Measurements from ENCODE around the gene FAM3D. TPM values are rescaled to one million over a fixed set of nuclear protein-coding genes. Genes with fewer than 3 reads are reported as not detected.

Gene FAM3D
- total RNA-seq, 1 experiment from 2014 or later: not detected

DNA sequence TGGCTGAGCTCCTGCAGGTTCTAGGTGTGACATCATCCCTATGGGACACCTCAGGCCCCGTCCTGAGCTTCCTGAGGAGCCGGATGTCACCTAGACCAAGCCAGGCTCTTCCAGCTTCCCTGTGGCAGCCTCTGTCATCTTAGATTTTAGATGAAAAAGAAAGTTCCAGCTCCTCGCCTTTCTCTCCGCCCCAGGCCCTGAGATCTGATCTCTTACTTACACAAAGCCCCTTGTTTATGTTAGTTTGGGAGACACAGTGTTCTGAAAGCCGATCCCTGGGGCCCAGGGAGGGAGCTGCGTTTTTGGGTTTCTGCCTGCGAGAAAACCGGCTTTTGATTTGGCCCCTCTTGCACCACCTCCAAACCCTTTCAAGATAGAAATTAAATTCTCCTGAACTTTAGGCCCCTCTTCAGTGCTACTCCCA lies 49.2 kb downstream of the FAM3D start:
- no peaks in the 10 kb centered on the region for H3K4me1 ChIP-seq (ENCODE audit: insufficient read depth, low read length)
- TF ChIP-seq EZH2 (IDR thresholded peaks at IDR 0.05; ENCODE audit: low read length, unreplicated experiment) (no peak), EZH2phosphoT487 (IDR thresholded peaks at IDR 0.05; ENCODE audit: borderline replicate concordance, low read length) (no peak)
- TF ChIP-seq, protein P1, sequence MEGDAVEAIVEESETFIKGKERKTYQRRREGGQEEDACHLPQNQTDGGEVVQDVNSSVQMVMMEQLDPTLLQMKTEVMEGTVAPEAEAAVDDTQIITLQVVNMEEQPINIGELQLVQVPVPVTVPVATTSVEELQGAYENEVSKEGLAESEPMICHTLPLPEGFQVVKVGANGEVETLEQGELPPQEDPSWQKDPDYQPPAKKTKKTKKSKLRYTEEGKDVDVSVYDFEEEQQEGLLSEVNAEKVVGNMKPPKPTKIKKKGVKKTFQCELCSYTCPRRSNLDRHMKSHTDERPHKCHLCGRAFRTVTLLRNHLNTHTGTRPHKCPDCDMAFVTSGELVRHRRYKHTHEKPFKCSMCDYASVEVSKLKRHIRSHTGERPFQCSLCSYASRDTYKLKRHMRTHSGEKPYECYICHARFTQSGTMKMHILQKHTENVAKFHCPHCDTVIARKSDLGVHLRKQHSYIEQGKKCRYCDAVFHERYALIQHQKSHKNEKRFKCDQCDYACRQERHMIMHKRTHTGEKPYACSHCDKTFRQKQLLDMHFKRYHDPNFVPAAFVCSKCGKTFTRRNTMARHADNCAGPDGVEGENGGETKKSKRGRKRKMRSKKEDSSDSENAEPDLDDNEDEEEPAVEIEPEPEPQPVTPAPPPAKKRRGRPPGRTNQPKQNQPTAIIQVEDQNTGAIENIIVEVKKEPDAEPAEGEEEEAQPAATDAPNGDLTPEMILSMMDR (conservative IDR thresholded peaks at IDR 0.05; ENCODE audit: low read depth, low read length): no peak
- H3K27ac ChIP-seq (ENCODE audit: low read length): no peak overlapping the region
- no peaks in the 10 kb centered on the region for H3K9me3 ChIP-seq (ENCODE audit: low read length)
- ATAC-seq (no peak), DNase-seq (no peak)
- BruUV-seq (replicated peaks): no TSS peak
- H3K27me3 ChIP-seq (ENCODE audit: low read length): no peaks in the 10 kb centered on the region
- H3K9ac ChIP-seq (ENCODE audit: low read length): no peak overlapping the region
- intact Hi-C loops (cut with micrococcal nuclease): no loop called here
- H3K4me2 ChIP-seq (ENCODE audit: low read length): no peak overlapping the region
- H3F3A ChIP-seq (ENCODE audit: low read length, unreplicated experiment): no peaks in the 10 kb centered on the region
- no peaks in the 10 kb centered on the region for H3K79me2 ChIP-seq (ENCODE audit: low read length)
- ChIA-PET CTCF (interaction anchor here (0.6 kb wide), 1 partner anchor 84 kb away, joined by 3 read pairs; no protein-coding TSS in a partner anchor), POLR2A (ENCODE audit: unreplicated experiment) (no interaction called here)
- H3K36me3 ChIP-seq (ENCODE audit: low read depth, low read length): no peaks in the 10 kb centered on the region
- H2AFZ ChIP-seq (ENCODE audit: low read length): no peak overlapping the region
- no peak overlapping the region for H3K4me3 ChIP-seq (ENCODE audit: low read length)
- H3K9me2 ChIP-seq (replicated peaks; ENCODE audit: low read length): no peaks in the 10 kb centered on the region
- no peaks in the 10 kb centered on the region for H4K20me1 ChIP-seq (ENCODE audit: low read length)

DNA sequence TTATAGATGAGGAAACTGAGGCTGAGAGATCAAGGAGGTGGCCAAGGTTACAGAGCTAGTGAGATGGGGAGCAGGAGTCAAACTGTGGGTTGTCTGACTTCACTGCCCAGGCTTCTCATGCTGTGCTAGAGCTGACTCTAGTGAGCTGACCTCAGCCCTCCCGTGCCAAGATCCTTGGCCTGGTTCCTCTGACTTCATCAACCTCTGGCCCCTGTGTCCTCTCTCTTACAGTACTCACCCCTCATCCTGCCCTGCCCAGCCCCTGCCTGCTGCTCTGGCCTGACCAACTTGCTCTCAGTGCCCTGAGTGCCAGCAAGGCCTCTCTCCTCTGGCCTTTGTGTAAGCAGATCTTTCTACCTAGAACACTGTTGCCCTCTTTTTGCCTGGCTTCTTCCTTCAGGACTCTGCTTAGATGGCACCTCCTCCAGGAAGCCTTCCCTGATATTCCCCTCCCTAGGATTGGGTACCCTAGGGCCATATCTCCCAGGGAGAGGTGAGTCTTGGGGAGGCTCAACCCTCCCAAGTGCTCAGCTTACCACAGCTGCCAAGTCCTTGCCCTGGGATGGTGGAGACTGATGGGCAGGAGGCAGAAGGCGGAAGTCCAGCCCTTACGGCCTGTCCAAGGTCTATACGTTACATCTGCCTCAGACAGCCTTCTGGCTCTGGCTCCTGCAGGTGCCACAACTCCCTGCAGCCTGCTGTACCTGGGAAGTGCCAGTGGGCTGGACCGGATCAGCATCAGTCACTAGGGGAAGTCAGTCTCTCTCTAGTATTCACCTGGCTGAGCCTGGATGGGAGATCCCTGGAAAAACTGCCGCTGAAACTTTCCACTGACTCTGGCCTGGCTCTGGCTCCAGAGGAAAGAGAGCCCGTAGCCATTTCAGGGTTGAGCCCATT lies 53.1 kb downstream of the FAM3D start:
- no peaks in the 10 kb centered on the region for H3K9me2 ChIP-seq (replicated peaks; ENCODE audit: low read length)
- no peaks in the 10 kb centered on the region for H4K20me1 ChIP-seq (ENCODE audit: low read length)
- H3K79me2 ChIP-seq (ENCODE audit: low read length): no peaks in the 10 kb centered on the region
- H3K4me1 ChIP-seq (ENCODE audit: insufficient read depth, low read length): peaks cover 18% of the 10 kb centered on the region
- no TSS peak for BruUV-seq (replicated peaks)
- CTCF ChIA-PET: interaction anchor here (0.6 kb wide), 1 partner anchor 19 kb away, joined by 15 read pairs; no protein-coding TSS in a partner anchor
- H3K4me2 ChIP-seq (ENCODE audit: low read length): no peak overlapping the region
- ATAC-seq: no peak
- intact Hi-C loops (cut with micrococcal nuclease): no loop called here
- TF ChIP-seq EZH2 (IDR thresholded peaks at IDR 0.05; ENCODE audit: low read length, unreplicated experiment): no peak
- TF ChIP-seq, protein P1 (conservative IDR thresholded peaks at IDR 0.05; ENCODE audit: low read depth, low read length): no peak
- TF ChIP-seq EZH2phosphoT487 (IDR thresholded peaks at IDR 0.05; ENCODE audit: borderline replicate concordance, low read length): no peak
- H3K27me3 ChIP-seq (ENCODE audit: low read length): no peaks in the 10 kb centered on the region
- no peak overlapping the region for H3K27ac ChIP-seq (ENCODE audit: low read length)
- no peaks in the 10 kb centered on the region for H3K9me3 ChIP-seq (ENCODE audit: low read length)
- H3K4me3 ChIP-seq (ENCODE audit: low read length): no peak overlapping the region
- H3K9ac ChIP-seq (ENCODE audit: low read length): no peak overlapping the region
- H3F3A ChIP-seq (ENCODE audit: low read length, unreplicated experiment): no peaks in the 10 kb centered on the region
- POLR2A ChIA-PET (ENCODE audit: unreplicated experiment): interaction anchor here (0.6 kb wide), 1 partner anchor 477 kb away, joined by 5 read pairs; no protein-coding TSS in a partner anchor
- no peak overlapping the region for H2AFZ ChIP-seq (ENCODE audit: low read length)
- DNase-seq: no peak
- no peaks in the 10 kb centered on the region for H3K36me3 ChIP-seq (ENCODE audit: low read depth, low read length)

DNA sequence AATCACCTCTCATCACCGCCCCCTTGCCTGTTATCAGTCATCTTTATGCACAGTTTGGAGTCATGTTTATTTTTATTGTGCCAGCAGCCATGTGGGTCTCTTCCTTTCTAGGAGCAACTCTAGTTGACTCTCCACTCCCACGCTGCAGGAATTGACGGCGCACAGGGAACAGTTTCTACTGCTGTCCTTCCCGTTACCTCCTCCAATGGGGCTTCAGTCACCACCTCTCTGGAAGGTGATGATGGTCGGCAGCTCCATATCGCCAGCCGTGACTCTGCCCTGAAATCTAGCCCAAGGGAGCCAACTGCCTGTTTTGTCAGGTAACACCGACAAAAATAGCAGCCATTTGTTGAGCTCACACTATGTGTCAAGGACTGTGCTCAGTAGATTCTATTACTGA lies 53.7 kb downstream of the FAM3D start:
- no peak overlapping the region for H3K4me3 ChIP-seq (ENCODE audit: low read length)
- no peaks in the 10 kb centered on the region for H3F3A ChIP-seq (ENCODE audit: low read length, unreplicated experiment)
- DNase-seq: no peak
- no peaks in the 10 kb centered on the region for H3K27me3 ChIP-seq (ENCODE audit: low read length)
- no peak for ATAC-seq
- POLR2A ChIA-PET (ENCODE audit: unreplicated experiment): interaction anchor here (0.6 kb wide), 1 partner anchor 477 kb away, joined by 5 read pairs; no protein-coding TSS in a partner anchor
- H4K20me1 ChIP-seq (ENCODE audit: low read length): no peaks in the 10 kb centered on the region
- no peaks in the 10 kb centered on the region for H3K9me2 ChIP-seq (replicated peaks; ENCODE audit: low read length)
- H3K4me1 ChIP-seq (ENCODE audit: insufficient read depth, low read length): peaks cover 25% of the 10 kb centered on the region
- H3K79me2 ChIP-seq (ENCODE audit: low read length): no peaks in the 10 kb centered on the region
- TF ChIP-seq EZH2 (IDR thresholded peaks at IDR 0.05; ENCODE audit: low read length, unreplicated experiment) (no peak), EZH2phosphoT487 (IDR thresholded peaks at IDR 0.05; ENCODE audit: borderline replicate concordance, low read length) (no peak)
- TF ChIP-seq, protein P1 (conservative IDR thresholded peaks at IDR 0.05; ENCODE audit: low read depth, low read length): no peak
- no peak overlapping the region for H3K4me2 ChIP-seq (ENCODE audit: low read length)
- no TSS peak for BruUV-seq (replicated peaks)
- intact Hi-C loops (cut with micrococcal nuclease): no loop called here
- H3K9me3 ChIP-seq (ENCODE audit: low read length): no peaks in the 10 kb centered on the region
- no peak overlapping the region for H3K27ac ChIP-seq (ENCODE audit: low read length)
- H3K36me3 ChIP-seq (ENCODE audit: low read depth, low read length): no peaks in the 10 kb centered on the region
- H3K9ac ChIP-seq (ENCODE audit: low read length): no peak overlapping the region
- CTCF ChIA-PET: interaction anchor here (0.6 kb wide), 1 partner anchor 19 kb away, joined by 15 read pairs; no protein-coding TSS in a partner anchor
- no peak overlapping the region for H2AFZ ChIP-seq (ENCODE audit: low read length)
